H1 (cell line): ENCODE measurements around the gene ACVRL1. TPM values are rescaled to one million over a fixed set of nuclear protein-coding genes. Genes with fewer than 3 reads are reported as not detected.
A peak's percentile ranks its signal among the peaks of the same experiment; 100 is the strongest.

Experiments
- CTCF ChIA-PET: fragments of 300-600 bp; sonication (Branson Sonifier 250); formaldehyde crosslinking; loops from one replicate; lab custom pipeline; 2021; ENCODE audit not compliant: partially characterized antibody; lab: Charles Lee
- POLR2A ChIA-PET: fragments of 300-600 bp; sonication (Branson Sonifier 250); formaldehyde crosslinking; loops from one replicate; lab custom pipeline; 2021; ENCODE audit warnings: inconsistent platforms; ENCODE audit not compliant: partially characterized antibody; lab: Charles Lee
- DNase-seq, 2 experiments: peaks; one replicate each; pipeline versions ENCODE4 v3.0.0 to v3.0.0-alpha.2; 2010 to 2022; ENCODE audit warnings: low spot score in 2 of 2, low read depth in 1 of 2, mixed read lengths in 1 of 2
- FAIRE-seq: peaks from 2 replicates; lab custom pipeline; 2011; peaks lifted over from hg19 to GRCh38; lab: Jason Lieb, UNC
- H2AFZ ChIP-seq: 2 replicates; pipeline ENCODE4 v1.8.1; 2012; ENCODE audit warnings: low read length, inconsistent platforms
- H2AK5ac ChIP-seq: 2 replicates; pipeline ENCODE4 v1.6.1; 2013; ENCODE audit warnings: low read depth, low read length
- H2BK120ac ChIP-seq: replicated peaks from 2 replicates; pipeline ENCODE3; 2013; ENCODE audit warnings: low read depth, low read length, inconsistent platforms
- H2BK12ac ChIP-seq: 2 replicates; pipeline ENCODE4 v1.6.1; 2013; ENCODE audit warnings: low read depth, low read length
- H2BK15ac ChIP-seq: 2 replicates; pipeline ENCODE4 v1.6.1; 2013; ENCODE audit warnings: low read length
- H2BK20ac ChIP-seq: 2 replicates; pipeline ENCODE4 v1.6.1; 2013; ENCODE audit warnings: low read length
- H2BK5ac ChIP-seq: 2 replicates; pipeline ENCODE4 v1.6.1; 2013; ENCODE audit warnings: low read depth, low read length
- H3K14ac ChIP-seq: 2 replicates; pipeline ENCODE4 v1.6.1; 2013; ENCODE audit warnings: inconsistent platforms; ENCODE audit not compliant: insufficient read length
- H3K18ac ChIP-seq: 2 replicates; pipeline ENCODE4 v1.6.1; 2013; ENCODE audit warnings: low read length; ENCODE audit errors: extremely low read depth
- H3K23ac ChIP-seq: 2 replicates; pipeline ENCODE4 v1.6.1; 2013; ENCODE audit warnings: inconsistent platforms; ENCODE audit not compliant: insufficient read length
- H3K23me2 ChIP-seq: 2 replicates; pipeline ENCODE4 v1.6.1; 2013; ENCODE audit warnings: low read depth, low read length
- H3K27ac ChIP-seq: 2 replicates; pipeline ENCODE4 v1.6.1; 2011; ENCODE audit warnings: low read depth, low read length, inconsistent platforms
- H3K27me3 ChIP-seq, 4 experiments: replicated peaks in 1 of 4; 1 replicate in 1 of 4; 2 replicates in 3 of 4; pipeline versions ENCODE4 v1.6.1 to v1.8.1; 2011 to 2013; ENCODE audit warnings: low read length in 3 of 4, mild to moderate bottlenecking in 3 of 4, inconsistent platforms in 2 of 4, mixed read lengths in 2 of 4, moderate library complexity in 1 of 4; ENCODE audit not compliant: control insufficient read depth in 3 of 4, insufficient read depth in 3 of 4; ENCODE audit errors: extremely low read depth in 1 of 4
- H3K36me3 ChIP-seq, 4 experiments: 2 replicates each; pipeline versions ENCODE4 v1.6.1 to v1.8.1; 2011 to 2013; ENCODE audit warnings: mild to moderate bottlenecking in 4 of 4, low read length in 3 of 4, moderate library complexity in 2 of 4, control low read depth in 1 of 4, inconsistent platforms in 1 of 4; ENCODE audit not compliant: insufficient read depth in 4 of 4, control insufficient read depth in 2 of 4
- H3K4ac ChIP-seq: replicated peaks from 2 replicates; pipeline ENCODE3; 2013; ENCODE audit warnings: low read length, low read depth, mixed read lengths, inconsistent platforms; ENCODE audit not compliant: insufficient read length
- H3K4me1 ChIP-seq, 4 experiments: replicated peaks in 1 of 4; 1 replicate in 1 of 4; 2 replicates in 3 of 4; pipeline versions ENCODE4 v1.6.1 to v1.8.1; 2011 to 2013; ENCODE audit warnings: low read length in 3 of 4, inconsistent platforms in 2 of 4, mixed read lengths in 1 of 4; ENCODE audit not compliant: insufficient read depth in 4 of 4, control insufficient read depth in 3 of 4
- H3K4me2 ChIP-seq, 2 experiments: 2 replicates each; pipeline versions ENCODE4 v1.6.1 to v1.8.1; 2011 to 2013; ENCODE audit warnings: low read depth in 2 of 2, low read length in 2 of 2, control low read depth in 1 of 2, inconsistent platforms in 1 of 2, mild to moderate bottlenecking in 1 of 2; ENCODE audit not compliant: insufficient read depth in 1 of 2
- H3K4me3 ChIP-seq, 4 experiments: fragments of 200-600, 300-600 bp in 1 of 4; sonication (generic), shearing (Covaris generic), sonication (Bioruptor Twin) in 1 of 4; 2 replicates each; pipeline versions ENCODE4 v1.5.1 to v1.8.1; 2011 to 2016; ENCODE audit warnings: low read length in 4 of 4, low read depth in 3 of 4, control low read depth in 2 of 4, inconsistent platforms in 2 of 4, mild to moderate bottlenecking in 2 of 4, mixed read lengths in 1 of 4, moderate library complexity in 1 of 4; ENCODE audit not compliant: insufficient read depth in 2 of 4; ENCODE audit errors: extremely low read depth in 1 of 4
- H3K56ac ChIP-seq: replicated peaks from 2 replicates; pipeline ENCODE3; 2013; ENCODE audit warnings: low read depth, mild to moderate bottlenecking, mixed read lengths, low read length, inconsistent platforms; ENCODE audit not compliant: insufficient read length
- H3K79me1 ChIP-seq: 2 replicates; pipeline ENCODE4 v1.6.1; 2013; ENCODE audit warnings: low read depth, low read length, control low read depth
- H3K79me2 ChIP-seq, 2 experiments: 2 replicates each; pipeline versions ENCODE4 v1.6.1 to v1.8.1; 2012 to 2013; ENCODE audit warnings: low read length in 2 of 2, mild to moderate bottlenecking in 2 of 2, inconsistent platforms in 1 of 2; ENCODE audit not compliant: insufficient read depth in 2 of 2, control insufficient read depth in 1 of 2
- H3K9ac ChIP-seq, 4 experiments: replicated peaks in 1 of 4; 1 replicate in 1 of 4; 2 replicates in 3 of 4; pipeline versions ENCODE4 v1.6.1 to v1.8.1; 2011 to 2013; ENCODE audit warnings: low read depth in 3 of 4, low read length in 3 of 4, control low read depth in 2 of 4, mild to moderate bottlenecking in 2 of 4, moderate library complexity in 2 of 4, inconsistent platforms in 1 of 4; ENCODE audit errors: extremely low read depth in 1 of 4
- H3K9me3 ChIP-seq, 2 experiments: 2 replicates each; pipeline versions ENCODE4 v1.6.1 to v1.8.1; 2012 to 2013; ENCODE audit warnings: mild to moderate bottlenecking in 2 of 2, moderate library complexity in 2 of 2, control low read depth in 1 of 2, inconsistent platforms in 1 of 2, low read depth in 1 of 2, low read length in 1 of 2, mixed read lengths in 1 of 2; ENCODE audit not compliant: insufficient read depth in 2 of 2
- H4K20me1 ChIP-seq, 2 experiments: replicated peaks in 1 of 2; 2 replicates each; pipeline versions ENCODE3 to v1.8.1; 2011 to 2013; ENCODE audit warnings: inconsistent platforms in 2 of 2, low read length in 2 of 2, mild to moderate bottlenecking in 1 of 2; ENCODE audit not compliant: insufficient read depth in 2 of 2, control insufficient read depth in 1 of 2
- H4K5ac ChIP-seq: 2 replicates; pipeline ENCODE4 v1.6.1; 2013; ENCODE audit warnings: low read length, low read depth, mixed read lengths, inconsistent platforms; ENCODE audit not compliant: insufficient read length
- H4K8ac ChIP-seq: 2 replicates; pipeline ENCODE4 v1.8.0; 2013; ENCODE audit warnings: mild to moderate bottlenecking, moderate library complexity, low read length, inconsistent platforms; ENCODE audit not compliant: insufficient read depth; ENCODE audit errors: extremely low read depth
- H4K91ac ChIP-seq: replicated peaks from 2 replicates; pipeline ENCODE3; 2013; ENCODE audit warnings: low read length, mixed read lengths, inconsistent platforms; ENCODE audit not compliant: insufficient read length
- CEBPB ChIP-seq: IDR thresholded peaks from 2 replicates; pipeline ENCODE4 v1.6.1; 2012; ENCODE audit warnings: low read depth, low read length
- TAF7 ChIP-seq: optimal IDR thresholded peaks from 2 replicates; pipeline ENCODE3; 2011; ENCODE audit warnings: low read depth, mild to moderate bottlenecking, inconsistent platforms, low read length, moderate library complexity, borderline replicate concordance
- WGBS, 2 experiments: shearing (Covaris generic) in 1 of 2; methylation state at CpG; one replicate each; pipeline versions ENCODE4 v1.1.6 to v1.1.7; 2013 to 2015; ENCODE audit warnings: low lambda C conversion rate in 2 of 2, mixed read lengths in 2 of 2, inconsistent platforms in 1 of 2, low coverage in 1 of 2, missing lambda C conversion rate in 1 of 2; ENCODE audit not compliant: insufficient replicate concordance in 2 of 2, insufficient coverage in 1 of 2, insufficient read length in 1 of 2; ENCODE audit errors: extremely low coverage in 1 of 2, missing lambda C conversion rate in 1 of 2; 5-methylcytosine and 5-hydroxymethylcytosine counted together
- polyA plus RNA-seq, 7 experiments: library from polyadenylated mRNA; depleted of rRNA in 3 of 7; stranded (reverse) in 5 of 7; unstranded in 2 of 7; fragments of >200 nt in 5 of 7; fragments of 200-250 nt in 2 of 7; gene quantifications; 1 replicate in 5 of 7; 2 replicates in 1 of 7; 4 replicates in 1 of 7; pipeline versions ENCODE4 v1.2.1 to v1.2.3, GENCODE V29; 2011 to 2013; ENCODE audit warnings: missing spikeins in 2 of 7, mixed read lengths in 2 of 7
- total RNA-seq: library from RNA; stranded (reverse); fragmentation: NEBNext Ultra II Directional; extraction: Animal tissue kit (Norgen Biotek cat#: 25700); gene quantifications from 2 replicates; pipeline ENCODE4 v1.2.1, GENCODE V29; 2021

Gene ACVRL1
- total and polyA plus RNA-seq, 2 of the 8 experiments (the other 6 are each of a cell fraction or from before 2014, with no cell fraction given): 0.09 to 0.35 TPM

GRCh38 chr12:51954561-51955361 lies 47.5 kb downstream of the ACVRL1 start:
- FAIRE-seq (no peak), DNase-seq (no peak)
- Histone ChIP-seq H3K79me1 (peaks cover 2% of the 10 kb centered on the region; the same call in 1 of the 2 replicates), H2AFZ (no peak overlapping the region), H3K14ac (no peak overlapping the region), H4K91ac (no peak overlapping the region), H3K4me2 (no peak overlapping the region), H3K27me3 (peaks cover 5 to 27% (median 21%) of the 10 kb centered on the region in 4 experiments), H3K4me1 (peaks cover 0 to 3% (median 2%) of the 10 kb centered on the region in 4 experiments; a peak in 6 of 7 replicates), H3K23ac (no peak overlapping the region), H3K18ac (no peak overlapping the region), H2BK15ac (no peak overlapping the region), H2BK5ac (no peak overlapping the region), H3K4me3 (no peak overlapping the region), H4K5ac (no peak overlapping the region), H3K36me3 (no peaks in the 10 kb centered on the region), H3K9ac (no peak overlapping the region), H3K56ac (no peak overlapping the region), H4K8ac (no peak overlapping the region), H3K23me2 (peaks cover 7% of the 10 kb centered on the region; the same call in 1 of the 2 replicates), H3K4ac (no peak overlapping the region), H2BK120ac (no peak overlapping the region), H3K9me3 (no peaks in the 10 kb centered on the region), H3K79me2 (peaks cover 0 to 43% of the 10 kb centered on the region in 2 experiments; a peak in 2 of 4 replicates), H4K20me1 (peaks cover 9 to 16% of the 10 kb centered on the region in 2 experiments), H2BK20ac (no peak overlapping the region), H3K27ac (no peak overlapping the region), H2BK12ac (no peak overlapping the region), H2AK5ac (no peak overlapping the region)
- no peak for TF ChIP-seq TAF7
- TF ChIP-seq CEBPB: peak; percentile 29; the same call in 1 of the 2 replicates
- WGBS, 2 experiments: 88% methylated on average over 7 of the region's 7 CpGs; no CpG with 5 or more reads in 1 of the 2 experiments
- POLR2A ChIA-PET: interaction anchor here (1.7 to 1.8 kb wide), 2 partner anchors 11 to 39 kb away, joined by 4 read pairs; no protein-coding TSS in a partner anchor
- CTCF ChIA-PET: interaction anchor here (1.0 to 2.0 kb wide), 4 partner anchors 16 to 65 kb away, joined by 3 to 10 read pairs (median 4); no protein-coding TSS in a partner anchor
